GM21447 (cell line): ENCODE data around the gene ZDHHC5.
"Not testable (repeated sequence)": the region's sequence is repeated elsewhere in the genome, so short reads cannot be mapped to it uniquely, and the experiment has no call there.

ENCODE experiments used
- ATAC-seq: cut with Tn5 transposase; IDR thresholded peaks from one replicate; pipeline ENCODE4 v1.9.1; 2021; ENCODE audit not compliant: unreplicated experiment

The ZDHHC5 gene

DNA sequence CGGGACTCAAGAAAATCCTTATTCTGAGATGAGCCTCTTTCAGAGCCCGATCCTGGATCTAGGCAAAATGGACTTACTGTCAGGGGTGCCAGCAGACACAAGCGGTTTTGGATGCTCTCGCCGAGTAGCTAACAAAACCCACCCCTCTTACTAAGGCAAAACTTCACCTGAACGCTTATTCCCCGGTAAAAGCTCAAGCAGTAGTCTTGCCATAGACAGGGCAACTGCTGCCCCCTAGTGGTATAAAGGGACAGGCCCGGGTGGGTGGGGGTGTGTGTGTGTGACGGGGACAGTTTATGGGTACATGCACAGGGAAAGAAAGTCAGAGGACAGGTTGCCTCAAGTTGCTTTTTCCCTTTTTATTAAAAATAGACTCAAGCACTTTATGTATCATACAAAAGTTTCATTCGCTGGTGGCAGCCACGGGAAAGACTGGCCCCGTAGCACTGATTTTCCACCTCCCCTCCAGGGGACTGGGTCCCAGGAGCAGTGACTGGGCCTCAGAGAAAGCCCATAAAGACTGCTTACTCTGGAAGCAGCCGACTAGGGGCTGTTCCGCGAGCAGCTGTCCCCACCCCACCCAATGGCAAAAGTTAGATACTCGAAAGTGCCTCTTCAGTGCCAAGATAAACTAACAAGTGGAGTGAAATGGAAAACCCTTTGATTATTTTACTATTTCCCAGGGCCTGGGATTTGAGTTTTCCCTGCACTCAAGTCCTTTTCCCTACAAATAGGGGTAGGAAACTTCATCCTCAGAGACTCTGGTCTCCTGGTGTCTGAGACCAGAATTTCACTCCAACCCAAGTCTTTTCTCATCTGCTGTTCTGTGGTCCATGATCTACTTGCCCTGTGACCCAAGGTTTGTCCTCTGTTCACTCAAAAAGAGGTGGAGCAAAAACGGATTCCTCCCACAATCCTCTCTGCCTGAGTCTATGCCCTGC, 22.9 kb upstream of the ZDHHC5 start:
- peak; percentile 33 for ATAC-seq

DNA sequence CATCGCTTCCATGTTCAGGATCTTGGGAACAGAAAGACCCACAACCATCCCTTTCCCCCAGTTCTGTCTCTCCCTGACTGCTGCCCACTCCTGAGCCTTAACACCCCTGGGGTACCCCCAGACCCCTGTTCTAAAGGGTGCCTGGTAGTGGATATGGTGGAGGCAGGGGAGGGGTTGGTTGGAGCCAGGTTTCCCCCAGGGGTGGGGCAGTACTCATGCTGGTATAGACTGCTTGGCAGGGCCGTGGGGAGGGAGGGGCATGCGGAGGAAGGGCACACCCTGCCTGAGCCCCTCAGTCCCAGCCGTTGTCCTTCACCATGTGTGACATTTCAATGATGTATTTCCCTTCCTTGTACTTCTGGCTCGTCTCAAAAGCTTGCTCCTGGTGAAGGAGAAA, 22.2 kb upstream of the ZDHHC5 start:
- ATAC-seq = no peak

DNA sequence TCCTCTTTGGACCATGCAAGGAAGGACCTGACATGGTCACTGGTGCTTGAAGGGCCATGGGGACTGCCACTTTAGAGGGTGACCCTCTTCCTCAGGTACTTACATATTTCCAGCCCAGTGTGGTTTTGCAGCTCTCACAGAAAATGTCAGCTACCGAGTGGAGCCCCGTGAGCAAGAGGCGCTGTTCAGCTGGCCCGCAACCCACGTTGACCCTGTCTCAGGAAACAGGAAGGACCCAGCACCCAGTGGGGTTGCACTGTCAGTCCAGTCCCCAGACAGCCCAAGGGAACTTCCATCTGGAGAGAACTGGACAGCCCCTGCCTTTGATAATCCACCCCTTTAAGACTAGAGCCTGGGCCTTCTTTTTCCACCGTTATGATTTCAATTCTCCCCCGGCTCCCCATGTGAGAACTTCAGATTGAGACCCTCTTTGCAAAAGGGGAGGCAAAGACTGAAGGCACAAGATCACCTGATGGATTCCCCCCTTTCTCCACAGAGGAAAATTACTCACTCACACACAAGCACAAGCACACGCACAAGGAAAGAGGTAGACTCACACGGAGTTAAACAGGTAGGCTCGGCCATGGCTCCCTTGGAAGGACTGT, 21.6 kb upstream of the ZDHHC5 start:
- peak; percentile 39 for ATAC-seq

DNA sequence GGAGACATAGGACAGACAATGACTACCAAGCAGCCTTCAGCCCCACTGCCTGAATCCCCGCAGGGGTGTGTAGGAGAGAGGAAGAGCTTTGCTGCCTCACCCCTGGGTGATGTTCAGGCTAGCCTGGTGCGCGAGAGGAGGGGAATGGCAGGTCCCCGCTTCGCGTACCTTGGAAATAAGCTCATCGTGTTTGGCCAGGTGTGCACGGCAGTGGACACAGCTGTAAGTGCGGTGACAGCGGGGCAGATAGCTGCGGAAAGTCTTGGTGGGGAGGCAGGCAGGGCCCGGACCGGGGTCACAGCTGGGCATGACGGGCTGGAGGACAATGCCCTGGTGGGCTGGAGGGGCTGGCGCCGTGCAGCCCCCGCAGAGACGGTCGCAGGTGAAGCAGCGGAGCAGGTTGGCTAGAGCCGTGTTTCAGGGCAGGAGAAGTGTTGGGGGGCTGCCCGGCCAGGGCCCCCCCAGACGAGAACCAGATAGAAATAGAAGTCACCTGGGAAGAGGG, 21.1 kb upstream of the ZDHHC5 start:
- no peak for ATAC-seq

DNA sequence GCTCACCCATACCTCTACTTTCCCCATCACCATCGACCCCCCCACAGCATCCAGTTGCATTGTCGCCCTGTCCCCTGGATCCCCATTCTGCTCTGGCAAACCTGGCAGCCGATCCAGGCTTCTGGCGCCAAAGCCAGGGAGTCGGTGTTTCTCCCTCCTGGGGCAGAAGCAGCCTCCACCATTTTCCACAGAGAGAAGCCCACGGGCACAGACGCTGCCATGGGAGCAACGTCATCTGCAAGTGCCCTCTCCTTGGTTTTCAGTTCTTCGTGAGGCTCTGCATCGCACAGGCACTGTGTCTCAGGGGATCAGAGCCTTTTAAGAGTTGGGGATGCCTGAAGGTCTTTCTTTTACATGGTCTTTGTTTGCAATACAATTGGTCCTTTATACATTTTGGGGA, 20.5 kb upstream of the ZDHHC5 start:
- no peak for ATAC-seq

DNA sequence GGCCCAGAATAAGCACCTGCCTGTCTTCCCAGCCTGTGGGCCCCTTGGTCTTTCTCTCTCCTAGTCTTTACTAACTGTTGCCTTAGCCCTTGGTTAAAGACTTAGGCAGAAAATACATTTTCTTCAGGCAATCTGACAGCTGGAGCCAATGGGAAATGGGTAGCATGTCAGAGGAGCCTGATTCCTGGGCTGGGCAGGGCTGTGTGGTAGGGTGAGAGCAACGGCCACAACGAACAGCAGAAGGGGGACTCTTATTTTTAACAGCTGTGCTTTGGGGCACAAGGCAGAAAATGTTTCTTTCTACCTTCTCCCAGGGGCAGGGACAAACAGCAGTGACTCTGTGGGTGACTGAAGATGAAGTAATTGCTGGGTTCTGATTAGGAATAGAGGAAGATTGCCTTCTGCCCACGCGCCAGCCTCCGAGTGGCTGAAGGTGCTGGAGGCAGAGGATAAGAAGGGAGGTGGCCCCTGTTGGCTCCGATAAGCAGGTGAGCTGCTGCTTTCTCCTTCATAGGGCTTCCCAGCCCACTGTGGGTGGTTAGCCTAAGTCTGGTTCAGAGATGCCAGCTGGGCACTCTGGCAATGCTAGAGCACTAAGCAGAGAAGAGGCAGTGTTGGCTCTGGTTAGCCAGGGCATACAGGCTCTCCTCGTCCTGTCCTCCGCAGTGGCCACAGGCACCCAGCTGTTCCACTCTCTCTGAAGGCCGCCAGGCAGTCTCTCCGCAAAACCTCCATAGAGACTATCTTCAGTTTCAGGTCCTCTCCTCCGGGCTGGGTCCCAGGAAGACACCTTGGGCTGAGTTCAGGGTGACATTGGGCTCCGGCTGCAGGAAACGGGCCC, 19.7 kb upstream of the ZDHHC5 start:
- peak; percentile 28 for ATAC-seq

DNA sequence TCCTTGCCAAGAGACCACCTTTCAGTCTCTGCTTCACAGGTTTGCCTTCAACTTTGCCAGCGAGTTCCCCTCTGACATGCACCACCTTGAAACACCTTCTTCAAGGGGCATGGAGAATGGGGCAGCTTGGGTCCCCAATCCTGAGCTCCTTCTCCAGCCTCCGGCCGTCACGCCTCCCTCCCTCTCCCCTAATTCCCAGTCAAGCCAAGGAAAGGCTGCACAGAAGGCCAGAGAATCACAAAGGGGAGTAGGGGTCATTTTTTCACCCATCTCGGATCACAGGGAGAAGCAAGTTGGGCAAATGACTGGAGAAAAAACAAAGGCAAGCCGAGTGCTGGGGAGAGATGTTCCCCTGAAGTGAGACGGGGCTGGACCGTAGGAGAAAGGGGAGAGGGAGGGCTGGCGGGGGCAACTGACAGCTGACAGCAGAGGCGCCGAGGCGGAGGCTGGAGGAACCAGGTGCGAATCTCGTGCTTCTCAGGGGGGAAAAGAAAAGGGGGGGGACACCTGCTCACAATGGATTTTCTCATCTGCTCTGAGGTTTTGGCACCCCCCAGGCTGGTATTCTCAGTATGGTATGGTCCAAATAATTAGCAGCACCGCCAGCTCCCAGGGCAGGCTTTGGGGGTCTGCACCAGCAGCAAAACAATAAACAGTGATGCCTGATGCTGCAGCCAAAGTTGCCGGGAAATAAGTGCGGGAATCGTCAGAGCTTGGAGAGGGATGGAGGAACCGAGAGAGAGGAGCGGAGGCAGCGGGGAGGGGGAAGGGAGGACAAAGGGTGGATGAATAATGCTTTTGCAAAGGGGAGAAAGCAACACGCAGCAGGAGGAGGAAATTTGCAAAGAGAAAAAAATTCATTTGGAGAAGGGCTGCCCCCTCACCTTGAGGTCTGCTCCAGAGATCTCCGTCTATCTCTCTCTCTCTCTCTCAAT, 18.8 kb upstream of the ZDHHC5 start:
- ATAC-seq = no peak

DNA sequence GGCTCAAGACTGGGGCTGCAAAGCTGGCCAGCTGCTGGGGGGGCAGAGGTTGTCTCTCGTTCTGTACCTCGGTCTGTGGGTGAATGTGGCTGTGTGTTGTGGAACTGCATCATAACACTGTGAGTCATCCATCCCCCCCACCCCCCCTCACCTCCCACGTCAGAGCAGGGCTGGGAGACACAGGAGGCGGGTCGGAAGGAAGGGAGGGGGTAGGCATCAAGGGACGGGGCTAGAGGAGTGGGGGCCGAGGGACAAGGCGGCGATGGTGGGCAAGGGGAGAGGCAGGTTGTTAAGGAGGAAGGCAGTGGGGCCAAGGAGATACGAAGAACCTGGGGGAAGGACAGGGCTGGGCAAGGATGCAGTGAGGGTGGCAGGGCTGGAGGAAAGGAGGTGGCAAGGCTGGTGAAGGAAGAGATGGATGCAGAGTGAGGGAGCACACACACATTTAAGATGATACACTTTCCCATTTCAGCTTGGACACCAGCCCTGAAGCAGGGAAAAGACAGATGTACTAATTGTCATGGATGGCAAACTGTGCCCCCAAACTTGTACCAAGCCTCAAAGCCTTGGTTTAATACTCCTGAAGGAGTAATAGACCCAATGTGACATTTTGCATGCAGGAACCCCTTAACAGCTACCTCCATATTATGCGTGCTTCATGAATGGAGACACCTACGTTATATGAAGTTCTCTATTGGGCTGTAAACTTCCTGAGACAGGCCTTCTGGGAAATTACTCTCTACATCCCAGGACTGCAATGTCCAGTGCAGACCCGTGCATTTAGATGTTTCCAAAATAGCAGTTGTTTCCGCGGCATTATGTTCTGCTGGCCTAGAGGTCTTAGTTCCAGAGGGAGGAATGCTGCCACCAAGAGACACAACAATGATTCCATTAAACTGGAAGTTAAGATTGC, 17.8 kb upstream of the ZDHHC5 start, which contains the start of gene YPEL4:
YPEL4 (minus strand) TSS at position 87 of the 913 bp plus-strand sequence. CDS start 2,805 bp downstream, outside the sequence.
- ATAC-seq = no peak

DNA sequence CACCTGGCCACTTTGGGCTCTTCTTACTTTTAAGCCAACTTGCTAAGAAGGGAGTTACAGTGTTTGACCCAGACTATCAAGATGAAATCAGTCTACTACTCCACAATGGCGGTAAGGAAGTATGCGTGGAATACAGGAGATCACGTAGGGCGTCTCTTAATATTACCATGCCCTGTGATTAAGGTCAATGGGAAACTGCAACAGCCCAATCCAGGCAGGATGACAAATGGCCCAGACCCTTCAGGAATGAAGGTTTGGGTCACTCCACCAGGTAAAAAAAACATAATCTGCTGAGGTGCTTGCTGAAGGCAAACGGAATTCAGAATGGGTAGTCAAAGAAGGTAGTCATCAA, 17.2 kb upstream of the ZDHHC5 start:
- ATAC-seq = no peak

DNA sequence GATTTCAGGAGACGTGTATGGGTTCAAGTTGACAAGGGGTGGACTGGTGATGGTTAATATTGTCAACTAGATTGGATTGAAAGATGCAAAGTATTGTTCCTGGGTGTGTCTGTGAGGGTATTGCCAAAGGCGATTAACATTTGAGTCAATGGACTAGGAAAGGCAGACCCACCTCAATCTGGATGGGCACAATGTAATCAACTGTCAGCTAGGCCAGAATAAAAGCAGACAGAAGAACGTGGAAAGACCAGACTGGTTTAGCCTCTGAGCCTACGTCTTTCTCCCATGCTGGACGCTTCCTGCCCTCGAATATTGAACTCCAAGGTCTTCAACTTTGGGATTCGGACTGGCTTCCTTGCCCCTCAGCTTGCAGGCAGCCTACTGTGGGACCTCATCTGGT, 16.5 kb upstream of the ZDHHC5 start:
- no peak for ATAC-seq

DNA sequence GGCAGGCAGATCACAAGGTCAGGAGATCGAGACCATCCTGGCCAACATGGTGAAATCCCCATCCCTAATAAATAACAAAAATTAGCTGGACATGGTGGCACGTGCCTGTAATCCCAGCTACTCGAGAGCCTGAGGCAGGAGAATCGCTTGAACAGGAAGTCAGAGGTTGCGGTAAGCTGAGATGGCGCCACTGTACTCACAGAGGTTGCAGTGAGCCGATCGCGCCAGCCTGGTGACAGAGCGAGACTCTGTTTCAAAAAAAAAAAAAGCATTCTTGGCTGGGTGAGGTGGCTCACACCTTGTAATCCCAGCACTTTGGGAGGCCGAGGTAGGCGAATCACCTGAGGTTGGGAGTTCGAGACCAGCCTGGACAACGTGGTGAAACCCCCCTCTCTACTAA, 15.7 kb upstream of the ZDHHC5 start:
- not testable (repeated sequence) for ATAC-seq

DNA sequence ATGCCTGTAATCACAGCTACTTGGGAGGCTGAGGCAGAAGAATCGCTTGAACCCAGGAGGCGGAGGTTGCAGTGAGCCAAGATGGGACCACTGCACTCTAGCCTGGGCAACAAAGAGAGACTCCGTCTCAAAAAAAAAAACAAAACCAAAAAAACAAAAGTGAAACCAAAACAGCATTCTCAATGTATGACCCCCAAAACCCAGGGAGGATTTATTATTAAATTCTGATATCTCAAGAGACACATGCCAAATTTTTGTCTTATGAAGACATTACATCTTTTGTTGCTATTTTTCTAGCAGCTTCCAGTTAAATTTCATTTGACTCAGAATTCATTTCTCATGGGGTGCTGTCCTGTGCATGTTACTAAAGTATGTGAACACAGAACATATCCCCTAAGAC, 15.3 kb upstream of the ZDHHC5 start:
- no peak for ATAC-seq

DNA sequence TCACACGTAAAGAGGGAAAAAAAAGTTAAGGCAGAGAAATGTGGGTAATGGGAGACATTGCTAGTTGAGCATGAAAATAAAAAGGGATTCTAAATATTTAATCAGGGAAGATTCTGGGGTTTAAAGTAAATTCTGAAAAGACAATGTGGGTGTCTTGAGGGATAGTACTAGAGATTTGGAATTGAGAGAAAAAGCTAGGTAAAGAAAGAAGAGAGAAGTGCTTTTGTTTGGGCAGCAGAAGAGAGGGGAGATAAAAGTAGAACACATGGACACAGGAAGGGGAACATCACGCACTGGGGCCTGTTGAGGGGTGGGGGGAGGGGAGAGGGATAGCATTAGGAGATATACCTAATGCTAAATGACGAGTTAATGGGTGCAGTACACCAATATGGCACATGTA, 14.8 kb upstream of the ZDHHC5 start:
- no peak for ATAC-seq

DNA sequence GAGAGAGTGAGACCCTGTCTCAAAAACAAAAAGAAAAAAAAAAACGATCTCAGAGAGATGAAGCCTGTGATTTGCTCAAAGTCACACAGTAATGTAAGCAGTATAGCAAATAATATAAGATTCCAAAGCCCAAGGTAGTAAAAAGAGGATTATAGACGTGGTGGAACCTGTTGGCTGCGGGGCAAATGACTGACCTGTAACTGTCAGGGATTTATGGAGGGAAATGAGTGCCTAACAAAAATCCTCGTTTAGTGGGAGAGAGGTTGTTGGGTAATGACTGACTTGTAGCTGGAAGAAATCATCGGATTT, 11.1 kb upstream of the ZDHHC5 start:
- no peak for ATAC-seq

DNA sequence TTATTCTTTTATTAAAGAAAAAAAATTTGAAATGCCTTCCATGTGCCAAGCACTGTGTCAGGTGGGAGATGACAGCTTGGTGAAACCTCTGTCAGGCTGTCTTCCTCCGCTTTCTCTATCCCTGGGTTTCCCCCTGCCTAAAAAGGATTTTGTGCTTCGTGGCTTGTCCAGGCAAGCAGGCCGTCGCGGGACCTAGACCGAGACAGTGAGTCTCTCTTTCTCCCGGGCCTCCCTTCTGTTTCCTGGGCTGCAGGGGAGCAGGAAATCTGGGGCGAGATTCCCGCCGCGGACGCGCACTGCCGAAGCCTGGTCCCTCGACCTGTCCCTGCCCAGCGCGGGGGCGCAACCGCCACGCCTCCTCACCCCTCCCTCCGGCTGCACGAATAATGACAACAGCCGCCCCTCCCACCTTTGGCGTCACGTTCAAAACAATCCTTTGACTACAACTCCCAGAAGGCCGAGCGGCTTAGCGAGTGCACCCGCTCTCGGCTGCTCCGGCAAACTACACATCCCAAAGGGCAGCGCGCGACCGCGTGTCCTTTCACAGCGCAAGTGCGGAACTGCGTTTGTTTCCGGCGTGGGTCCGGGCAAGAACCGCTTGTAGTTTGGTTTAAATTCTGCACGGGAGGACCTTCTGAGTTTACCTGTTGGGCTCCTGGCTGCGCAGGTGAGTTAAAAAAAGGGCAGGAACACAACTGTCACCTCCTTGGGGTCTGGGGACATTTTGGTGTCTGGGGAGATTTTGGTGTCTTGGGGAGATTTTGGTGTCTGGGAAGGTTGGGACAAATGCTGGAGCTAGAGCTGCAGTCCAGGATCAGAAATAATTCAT, 10.5 kb upstream of the ZDHHC5 start, which contains the start of gene CLP1:
CLP1 (plus strand) TSS at position 569 of the 829 bp plus-strand sequence. CDS start 1,715 bp downstream, outside the sequence.
- peak; percentile 99 for ATAC-seq

DNA sequence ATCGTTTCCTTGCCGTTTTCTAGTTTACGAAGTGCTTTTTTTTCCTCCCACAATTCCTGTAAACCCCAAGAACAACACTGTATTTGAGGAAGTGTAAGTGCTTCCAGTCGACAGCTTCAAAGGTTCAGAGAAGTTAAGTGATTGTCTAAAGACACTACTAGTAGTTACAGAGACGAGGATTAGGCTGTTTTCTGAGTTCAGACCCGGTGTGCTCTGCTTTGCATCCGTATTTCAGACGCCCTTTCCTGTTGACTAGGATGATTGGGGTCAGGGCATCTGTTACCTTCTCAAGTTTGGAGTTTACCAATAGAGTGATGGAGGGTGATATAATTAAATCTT, 9.9 kb upstream of the ZDHHC5 start:
- ATAC-seq = no peak

DNA sequence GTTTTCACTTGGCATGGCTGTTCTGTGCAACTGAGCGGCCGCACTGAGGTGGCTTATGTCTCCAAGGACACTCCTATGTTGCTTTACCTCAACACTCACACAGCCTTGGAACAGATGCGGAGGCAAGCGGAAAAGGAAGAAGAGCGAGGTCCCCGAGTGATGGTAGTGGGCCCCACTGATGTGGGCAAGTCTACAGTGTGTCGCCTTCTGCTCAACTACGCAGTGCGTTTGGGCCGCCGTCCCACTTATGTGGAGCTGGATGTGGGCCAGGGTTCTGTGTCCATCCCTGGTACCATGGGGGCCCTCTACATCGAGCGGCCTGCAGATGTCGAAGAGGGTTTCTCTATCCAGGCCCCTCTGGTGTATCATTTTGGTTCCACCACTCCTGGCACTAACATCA, 8.2 kb upstream of the ZDHHC5 start:
- no peak for ATAC-seq

DNA sequence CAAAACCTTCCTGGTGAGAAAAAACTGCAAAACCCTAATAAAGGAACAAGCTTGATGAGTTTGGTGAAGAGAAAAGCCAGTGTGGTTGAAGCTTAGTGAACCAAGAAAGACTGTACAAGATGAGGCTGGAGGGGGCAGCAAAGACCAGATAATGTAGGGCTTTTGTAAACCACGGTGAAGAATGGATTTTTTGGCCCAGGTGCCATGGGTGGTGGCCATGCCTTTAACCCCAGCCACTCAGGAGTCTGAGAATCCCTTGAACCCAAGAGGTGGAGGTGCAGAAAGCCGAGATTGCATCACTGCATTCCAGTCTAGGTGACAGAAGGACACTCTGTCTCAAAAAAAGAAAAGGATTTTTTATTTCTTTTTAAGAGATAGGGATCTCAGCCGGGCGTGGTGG, 5.0 kb upstream of the ZDHHC5 start:
- ATAC-seq = no peak

DNA sequence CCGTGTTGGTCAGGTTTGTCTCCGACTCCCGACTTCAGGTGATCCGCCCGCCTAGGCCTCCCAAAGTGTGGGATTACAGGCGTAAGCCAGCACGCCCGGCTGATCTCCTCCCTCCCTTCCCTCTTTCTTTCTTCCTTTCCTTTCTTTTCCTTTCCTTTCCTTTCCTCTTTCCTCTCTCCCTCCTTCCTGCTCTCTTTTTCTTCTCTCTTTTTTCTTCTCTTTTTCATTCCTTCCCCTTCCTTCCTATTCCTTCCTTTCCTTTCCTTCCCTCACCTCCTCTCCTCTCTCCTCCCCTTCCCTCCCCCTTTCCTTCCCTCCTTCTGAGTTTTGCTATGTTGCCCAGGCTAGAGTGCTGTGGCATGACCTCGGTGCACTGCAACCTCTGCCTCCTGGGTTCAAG, 3.9 kb upstream of the ZDHHC5 start:
- no peak for ATAC-seq
